Testis (tissue), 3 donors: ENCODE data around the gene ACVRL1. TPM values are rescaled to one million over a fixed set of nuclear protein-coding genes. Genes with fewer than 3 reads are reported as not detected.

Source experiments
- DNase-seq: peaks from one replicate; pipeline ENCODE4 v3.0.0-alpha.2; 2019
- H3K27ac ChIP-seq, 2 donors: fragments of 200-600 bp; sonication (generic); one replicate each; pipeline ENCODE4 v1.5.1; 2019
- H3K27me3 ChIP-seq: fragments of 200-600 bp; sonication (generic); one replicate; pipeline ENCODE4 v1.5.1; 2019
- H3K36me3 ChIP-seq: fragments of 200-600 bp; sonication (generic); one replicate; pipeline ENCODE4 v1.5.1; 2017; ENCODE audit warnings: low read depth; ENCODE audit errors: missing control alignments
- H3K4me1 ChIP-seq: fragments of 200-600 bp; sonication (generic); one replicate; pipeline ENCODE4 v1.5.1; 2019
- H3K4me3 ChIP-seq, 2 donors: fragments of 200-600 bp; sonication (generic); one replicate each; pipeline ENCODE4 v1.5.1; 2017 to 2019
- H3K9me3 ChIP-seq: fragments of 200-600 bp; sonication (generic); one replicate; pipeline ENCODE4 v1.5.1; 2017
- POLR2A ChIP-seq: fragments of 450-650 bp; IDR thresholded peaks from one replicate; pipeline ENCODE4 v1.6.1; 2017; ENCODE audit warnings: antibody characterized with exemption, mild to moderate bottlenecking, moderate library complexity
- whole genome bisulfite sequencing, 2 donors: methylation state at CpG; one replicate each; pipeline ENCODE4 v1.1.5; 2018; 5-methylcytosine and 5-hydroxymethylcytosine counted together
- intact Hi-C: fragments of 100-400 bp; cut with DNase I; formaldehyde crosslinking; loops from one replicate; pipeline ENCODE4 v1.15.1; 2023; ENCODE audit warnings: low total_unique reads
- polyA plus RNA-seq: library from polyadenylated mRNA; stranded (reverse); fragments of 350-450 nt; fragmentation: Illumina TruSeq; extraction: RNeasy Lipid Tissue Mini Kit (QIAGEN cat#74804); gene quantifications from one replicate; pipeline ENCODE4 v1.2.3, GENCODE V29; 2014; ENCODE audit warnings: low read depth, low replicate concordance; ENCODE audit not compliant: insufficient read depth
- total RNA-seq, 2 donors: library from RNA; depleted of rRNA; stranded (reverse); fragments of >200 nt; gene quantifications; one replicate each; pipeline ENCODE4 v1.2.3, GENCODE V29; 2016
- TF ChIP-seq, protein P1 (sequence below), 3 experiments: fragments of 450-650 bp in 2 of 3; fragments of 200-600 bp in 1 of 3; sonication (generic) in 1 of 3; IDR thresholded peaks; one replicate each; pipeline ENCODE4 v1.5.1; 2016 to 2019; ENCODE audit warnings: antibody characterized with exemption in 3 of 3, mild to moderate bottlenecking in 2 of 3, moderate library complexity in 1 of 3

Gene ACVRL1
- total and polyA plus RNA-seq, 3 donors from 2014 or later: 9.1 to 9.9 (median 9.5) TPM

DNA sequence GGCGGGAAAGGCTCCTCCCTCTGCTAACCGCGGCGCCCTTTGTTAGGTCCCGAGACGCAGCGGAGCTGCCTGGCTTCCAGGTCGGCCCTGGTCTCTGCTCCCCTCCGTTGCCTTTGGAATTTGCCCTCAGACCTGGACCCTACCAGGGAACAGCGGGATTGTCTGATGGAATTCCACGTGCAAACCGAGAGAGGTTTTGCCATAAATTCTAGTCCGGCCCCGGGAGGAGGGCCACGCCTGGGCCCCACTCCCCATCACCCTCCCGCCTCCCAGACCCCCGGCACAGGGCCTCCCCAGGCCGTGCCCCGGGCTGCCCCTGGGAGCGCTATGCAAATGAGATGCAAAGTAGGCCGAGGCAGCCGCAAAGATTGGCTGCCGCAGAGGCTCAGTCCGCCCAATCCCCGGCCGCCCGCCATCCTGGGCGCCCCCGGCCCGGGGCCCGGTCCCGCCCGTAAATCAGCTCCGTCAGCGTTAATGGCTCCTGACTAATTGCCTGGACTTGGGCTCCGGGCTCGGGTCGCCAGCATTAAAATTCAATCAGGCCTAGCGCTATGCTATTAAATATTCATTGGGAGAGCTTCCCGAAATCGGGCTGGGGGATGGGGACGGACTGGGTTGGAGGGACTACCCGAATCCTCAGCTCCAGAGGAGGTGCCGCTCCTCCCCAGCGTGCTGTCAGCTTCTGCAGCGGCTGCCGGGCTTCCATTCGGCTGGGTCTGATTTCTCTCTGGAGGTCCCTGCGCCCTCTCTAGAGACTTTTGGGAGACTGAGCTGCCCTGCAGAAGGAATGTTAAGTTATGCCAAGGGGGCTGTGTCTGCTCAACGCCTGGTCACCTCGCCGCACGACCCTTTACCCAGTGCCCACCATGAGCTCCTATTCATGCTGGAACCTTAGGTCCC, 43.1 kb upstream of the ACVRL1 start:
- intact Hi-C loops: no loop called here
- DNase-seq: peak; percentile 43
- peak overlapping the region; percentile 4 to 32 for H3K4me3 ChIP-seq

DNA sequence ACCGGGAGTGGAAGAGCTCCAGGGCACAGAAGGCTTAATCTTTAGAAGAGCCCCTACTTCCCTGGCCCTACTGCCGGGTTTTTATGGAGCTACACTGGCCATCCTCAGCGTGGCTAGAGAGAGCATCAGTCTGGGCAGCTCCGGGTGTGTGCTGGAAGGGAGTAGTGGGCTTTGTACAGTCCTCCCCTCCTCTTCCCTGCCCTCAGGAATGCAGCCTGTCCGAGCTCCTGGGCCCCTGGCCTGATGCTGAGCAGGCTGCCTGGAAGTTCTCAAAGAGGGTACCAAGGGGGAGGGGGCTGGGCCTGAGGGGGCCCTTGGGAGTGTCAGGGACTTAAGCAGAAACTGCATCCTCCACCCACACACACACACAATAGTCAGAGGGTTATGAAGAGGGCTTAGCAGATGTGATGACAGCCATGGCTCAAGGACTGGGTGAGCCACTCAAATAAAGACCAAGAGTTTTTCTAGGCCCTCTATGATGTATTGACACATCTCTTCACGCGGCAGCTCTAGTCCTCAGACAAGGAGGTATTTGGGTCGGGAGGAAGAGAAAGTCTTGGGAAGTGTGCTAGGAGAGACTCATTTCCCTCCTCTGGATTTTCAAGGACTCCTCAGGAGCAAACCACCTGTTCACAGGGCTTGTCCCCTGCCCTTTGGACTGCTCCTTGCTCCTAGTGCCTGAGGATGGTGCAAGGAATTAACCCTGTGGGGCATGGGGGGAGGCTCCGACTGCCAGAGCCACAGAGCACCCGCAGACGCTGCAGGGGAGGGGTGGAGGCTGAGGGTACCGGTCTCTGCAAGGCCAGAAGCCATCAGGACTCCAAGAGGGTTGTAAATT, 42.3 kb upstream of the ACVRL1 start:
- TF ChIP-seq, protein P1, sequence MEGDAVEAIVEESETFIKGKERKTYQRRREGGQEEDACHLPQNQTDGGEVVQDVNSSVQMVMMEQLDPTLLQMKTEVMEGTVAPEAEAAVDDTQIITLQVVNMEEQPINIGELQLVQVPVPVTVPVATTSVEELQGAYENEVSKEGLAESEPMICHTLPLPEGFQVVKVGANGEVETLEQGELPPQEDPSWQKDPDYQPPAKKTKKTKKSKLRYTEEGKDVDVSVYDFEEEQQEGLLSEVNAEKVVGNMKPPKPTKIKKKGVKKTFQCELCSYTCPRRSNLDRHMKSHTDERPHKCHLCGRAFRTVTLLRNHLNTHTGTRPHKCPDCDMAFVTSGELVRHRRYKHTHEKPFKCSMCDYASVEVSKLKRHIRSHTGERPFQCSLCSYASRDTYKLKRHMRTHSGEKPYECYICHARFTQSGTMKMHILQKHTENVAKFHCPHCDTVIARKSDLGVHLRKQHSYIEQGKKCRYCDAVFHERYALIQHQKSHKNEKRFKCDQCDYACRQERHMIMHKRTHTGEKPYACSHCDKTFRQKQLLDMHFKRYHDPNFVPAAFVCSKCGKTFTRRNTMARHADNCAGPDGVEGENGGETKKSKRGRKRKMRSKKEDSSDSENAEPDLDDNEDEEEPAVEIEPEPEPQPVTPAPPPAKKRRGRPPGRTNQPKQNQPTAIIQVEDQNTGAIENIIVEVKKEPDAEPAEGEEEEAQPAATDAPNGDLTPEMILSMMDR (IDR thresholded peaks at IDR 0.05): no peak
- TF ChIP-seq POLR2A: no peak
- Histone ChIP-seq H3K4me1 (peaks cover 5% of the 10 kb centered on the region), H3K27me3 (no peaks in the 10 kb centered on the region), H3K4me3 (peak overlapping the region in 1 of 2 donors; percentile 32), H3K36me3 (no peaks in the 10 kb centered on the region), H3K27ac (no peak overlapping the region), H3K9me3 (no peaks in the 10 kb centered on the region)
- intact Hi-C loops: no loop called here
- DNase-seq: no peak
- WGBS, 2 donors: 71 to 79% methylated on average over 6 to 12 of the region's 12 CpGs

More for the DNA sequence above, 43.1 kb upstream of the ACVRL1 start:
- H3K27ac ChIP-seq: no peak overlapping the region
- peaks cover 5% of the 10 kb centered on the region for H3K4me1 ChIP-seq
- WGBS, 2 donors: 12 to 22% methylated on average over 17 to 53 of the region's 53 CpGs
- H3K27me3 ChIP-seq: no peaks in the 10 kb centered on the region
- TF ChIP-seq POLR2A: no peak
- TF ChIP-seq, protein P1 (IDR thresholded peaks at IDR 0.05): no peak
- H3K9me3 ChIP-seq: no peaks in the 10 kb centered on the region
- H3K36me3 ChIP-seq: no peaks in the 10 kb centered on the region

DNA sequence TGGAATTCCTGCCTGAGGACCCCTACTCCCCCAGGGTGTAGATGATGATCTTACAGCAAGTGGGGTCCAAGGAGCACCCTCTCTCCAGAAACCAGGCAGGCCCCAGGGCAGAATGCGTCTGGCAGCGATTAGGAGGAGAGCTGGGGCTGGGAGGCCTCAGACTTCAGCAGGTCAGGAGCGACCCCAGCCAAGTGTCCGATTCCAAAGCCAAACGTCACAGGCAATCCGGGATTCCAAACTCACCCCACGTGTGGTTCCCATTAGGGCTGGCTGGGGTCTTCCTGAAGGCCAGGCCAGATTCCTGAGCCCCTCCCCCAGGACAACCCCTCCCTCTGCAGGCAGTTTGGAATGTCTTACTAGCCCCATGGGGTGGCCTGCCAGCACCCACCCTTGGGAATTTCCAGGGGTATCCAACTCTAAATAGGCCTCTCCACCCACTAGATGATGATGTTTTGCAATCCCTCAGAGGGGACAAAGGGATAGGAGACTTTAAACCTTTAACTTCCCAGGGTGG, 41.5 kb upstream of the ACVRL1 start:
- Histone ChIP-seq H3K9me3 (no peaks in the 10 kb centered on the region), H3K27ac (no peak overlapping the region), H3K36me3 (no peaks in the 10 kb centered on the region), H3K4me3 (no peak overlapping the region), H3K27me3 (no peaks in the 10 kb centered on the region), H3K4me1 (peaks cover 5% of the 10 kb centered on the region)
- TF ChIP-seq, protein P1 (IDR thresholded peaks at IDR 0.05): no peak
- no peak for TF ChIP-seq POLR2A
- 85 to 88% methylated on average over 6 to 7 of the region's 7 CpGs for WGBS, 2 donors
- DNase-seq: no peak
- intact Hi-C loops: no loop called here

DNA sequence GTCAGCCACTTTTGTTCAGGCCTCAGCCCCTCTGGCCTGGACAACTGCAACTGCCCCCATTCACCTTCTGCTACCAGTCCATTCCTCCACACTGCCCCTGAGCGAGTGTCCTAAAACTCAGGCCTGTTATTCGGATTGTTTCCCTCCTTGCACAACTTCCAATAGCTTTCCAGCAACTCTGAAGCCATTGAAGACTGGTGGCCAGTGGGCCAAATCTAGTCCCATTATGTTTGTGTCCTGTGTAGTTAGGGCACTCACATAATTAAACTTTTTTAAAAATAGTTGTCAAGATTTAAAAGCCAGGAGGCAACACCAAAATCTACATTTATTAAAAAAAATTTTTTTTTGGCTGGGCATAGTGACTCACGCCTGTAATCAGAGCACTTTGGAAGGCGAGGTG, 41.0 kb upstream of the ACVRL1 start:
- TF ChIP-seq POLR2A: no peak
- TF ChIP-seq, protein P1 (IDR thresholded peaks at IDR 0.05): no peak
- H3K4me3 ChIP-seq: no peak overlapping the region
- intact Hi-C loops: no loop called here
- no peaks in the 10 kb centered on the region for H3K9me3 ChIP-seq
- peaks cover 5% of the 10 kb centered on the region for H3K4me1 ChIP-seq
- no peaks in the 10 kb centered on the region for H3K27me3 ChIP-seq
- H3K27ac ChIP-seq: no peak overlapping the region
- no peak for DNase-seq
- WGBS, 2 donors: 91 to 93% methylated on average over 4 of the region's 4 CpGs
- H3K36me3 ChIP-seq: no peaks in the 10 kb centered on the region
